OCI-LY3 (cell line): ENCODE data around the gene RIOX2.

ENCODE experiments used
- H2AFZ ChIP-seq: fragments of 200-600, 300-600 bp; shearing (Covaris generic); 2 replicates; pipeline ENCODE4 v1.6.0; 2014; ENCODE audit warnings: antibody characterized with exemption, low read depth, low read length
- H3K27ac ChIP-seq: fragments of 200-600, 300-600 bp; sonication (generic); 2 replicates; pipeline ENCODE4 v1.5.1; 2014; ENCODE audit warnings: mild to moderate bottlenecking, low read length, moderate library complexity, mixed read lengths
- H3K27me3 ChIP-seq: fragments of 200-600, 300-600 bp; sonication (generic); 2 replicates; pipeline ENCODE4 v1.6.1; 2014; ENCODE audit warnings: low read depth, low read length, mixed read lengths
- H3K36me3 ChIP-seq: fragments of 200-600, 300-600 bp; sonication (generic); replicated peaks from 2 replicates; pipeline ENCODE3; 2014; ENCODE audit warnings: low read depth, low read length, mixed read lengths
- H3K4me1 ChIP-seq: fragments of 300-600, 200-600 bp; sonication (generic); 2 replicates; pipeline ENCODE4 v1.6.1; 2014; ENCODE audit warnings: low read length, mixed read lengths
- H3K4me2 ChIP-seq: fragments of 200-600, 300-600 bp; sonication (generic); 2 replicates; pipeline ENCODE4 v1.6.1; 2014; ENCODE audit warnings: low read length, mixed read lengths
- H3K4me3 ChIP-seq: fragments of 300-600, 200-600 bp; sonication (generic); 2 replicates; pipeline ENCODE4 v1.5.1; 2014; ENCODE audit warnings: antibody characterized with exemption, mild to moderate bottlenecking, low read length, moderate library complexity
- H3K79me2 ChIP-seq: fragments of 300-600, 200-600 bp; shearing (Covaris generic); 2 replicates; pipeline ENCODE4 v1.6.1; 2014; ENCODE audit warnings: mild to moderate bottlenecking, low read length, mixed read lengths
- H3K9ac ChIP-seq: fragments of 300-600, 200-600 bp; shearing (Covaris generic); 2 replicates; pipeline ENCODE4 v1.6.0; 2014; ENCODE audit warnings: mild to moderate bottlenecking, low read length, moderate library complexity
- H3K9me3 ChIP-seq: fragments of 200-600, 300-600 bp; shearing (Covaris generic); 2 replicates; pipeline ENCODE4 v1.6.1; 2014; ENCODE audit warnings: low read length, mixed read lengths; ENCODE audit not compliant: insufficient read depth
- H4K20me1 ChIP-seq: fragments of 200-600, 300-600 bp; sonication (generic); 2 replicates; pipeline ENCODE4 v1.6.1; 2016; ENCODE audit warnings: low read length, mixed read lengths; ENCODE audit not compliant: insufficient read depth
- EZH2phosphoT487 ChIP-seq: fragments of 200-600 bp; shearing (Covaris generic); IDR thresholded peaks from 2 replicates; pipeline ENCODE4 v1.6.1; 2018; ENCODE audit warnings: antibody characterized with exemption, mixed run types, low read depth
- TF ChIP-seq, protein P1 (sequence below): fragments of 200-600, 300-600 bp; sonication (generic); IDR thresholded peaks from 2 replicates; pipeline ENCODE4 v1.5.1; 2014; ENCODE audit warnings: antibody characterized with exemption, low read length, low read depth

Gene RIOX2

GRCh38 chr3:97968376-97968775 is 3.9 kb downstream of the RIOX2 start:
- Histone ChIP-seq H3K4me1 (peaks cover 26% of the 10 kb centered on the region), H3K4me2 (no peak overlapping the region), H3K79me2 (peaks cover 90% of the 10 kb centered on the region)

GRCh38 chr3:97967966-97968365 is 4.3 kb downstream of the RIOX2 start:
- Histone ChIP-seq H3K4me1 (peaks cover 24% of the 10 kb centered on the region), H3K9me3 (no peaks in the 10 kb centered on the region), H3K4me3 (no peak overlapping the region), H3K27ac (no peak overlapping the region), H3K79me2 (peaks cover 91% of the 10 kb centered on the region), H3K36me3 (peaks cover 27% of the 10 kb centered on the region), H2AFZ (no peak overlapping the region), H4K20me1 (peaks cover 42% of the 10 kb centered on the region), H3K27me3 (no peaks in the 10 kb centered on the region), H3K9ac (no peak overlapping the region), H3K4me2 (no peak overlapping the region)
- no peak for TF ChIP-seq EZH2phosphoT487
- TF ChIP-seq, protein P1, sequence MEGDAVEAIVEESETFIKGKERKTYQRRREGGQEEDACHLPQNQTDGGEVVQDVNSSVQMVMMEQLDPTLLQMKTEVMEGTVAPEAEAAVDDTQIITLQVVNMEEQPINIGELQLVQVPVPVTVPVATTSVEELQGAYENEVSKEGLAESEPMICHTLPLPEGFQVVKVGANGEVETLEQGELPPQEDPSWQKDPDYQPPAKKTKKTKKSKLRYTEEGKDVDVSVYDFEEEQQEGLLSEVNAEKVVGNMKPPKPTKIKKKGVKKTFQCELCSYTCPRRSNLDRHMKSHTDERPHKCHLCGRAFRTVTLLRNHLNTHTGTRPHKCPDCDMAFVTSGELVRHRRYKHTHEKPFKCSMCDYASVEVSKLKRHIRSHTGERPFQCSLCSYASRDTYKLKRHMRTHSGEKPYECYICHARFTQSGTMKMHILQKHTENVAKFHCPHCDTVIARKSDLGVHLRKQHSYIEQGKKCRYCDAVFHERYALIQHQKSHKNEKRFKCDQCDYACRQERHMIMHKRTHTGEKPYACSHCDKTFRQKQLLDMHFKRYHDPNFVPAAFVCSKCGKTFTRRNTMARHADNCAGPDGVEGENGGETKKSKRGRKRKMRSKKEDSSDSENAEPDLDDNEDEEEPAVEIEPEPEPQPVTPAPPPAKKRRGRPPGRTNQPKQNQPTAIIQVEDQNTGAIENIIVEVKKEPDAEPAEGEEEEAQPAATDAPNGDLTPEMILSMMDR: no peak

More at GRCh38 chr3:97968376-97968775, 3.9 kb downstream of the RIOX2 start:
- no peak overlapping the region for H3K4me3 ChIP-seq
- H3K36me3 ChIP-seq: peaks cover 27% of the 10 kb centered on the region
- TF ChIP-seq EZH2phosphoT487: no peak
- TF ChIP-seq, protein P1: no peak
- H4K20me1 ChIP-seq: peaks cover 38% of the 10 kb centered on the region
- H2AFZ ChIP-seq: no peak overlapping the region
- no peaks in the 10 kb centered on the region for H3K27me3 ChIP-seq
- no peaks in the 10 kb centered on the region for H3K9me3 ChIP-seq
- H3K9ac ChIP-seq: no peak overlapping the region
- no peak overlapping the region for H3K27ac ChIP-seq

- Histone ChIP-seq H2AFZ (no peak overlapping the region), H3K4me3 (no peak overlapping the region), H3K36me3 (peaks cover 67% of the 10 kb centered on the region), H4K20me1 (peaks cover 30% of the 10 kb centered on the region), H3K27ac (no peak overlapping the region), H3K4me2 (no peak overlapping the region), H3K27me3 (no peaks in the 10 kb centered on the region), H3K4me1 (peaks cover under 1% of the 10 kb centered on the region; the same call in 1 of the 2 replicates), H3K9me3 (no peaks in the 10 kb centered on the region), H3K79me2 (peaks cover 72% of the 10 kb centered on the region), H3K9ac (no peak overlapping the region)
- no peak for TF ChIP-seq EZH2phosphoT487
- TF ChIP-seq, protein P1: no peak
Measured at GRCh38 chr3:97960993-97961766, 11.1 kb downstream of the RIOX2 start.

GRCh38 chr3:97960551-97960950 is 11.7 kb downstream of the RIOX2 start:
- Histone ChIP-seq H3K79me2 (peaks cover 66% of the 10 kb centered on the region), H3K4me3 (no peak overlapping the region), H2AFZ (no peak overlapping the region), H3K27me3 (no peaks in the 10 kb centered on the region), H3K9ac (no peak overlapping the region), H3K27ac (no peak overlapping the region), H3K4me1 (peaks cover 7% of the 10 kb centered on the region), H3K36me3 (peaks cover 67% of the 10 kb centered on the region), H4K20me1 (peaks cover 25% of the 10 kb centered on the region), H3K9me3 (no peaks in the 10 kb centered on the region), H3K4me2 (no peak overlapping the region)
- TF ChIP-seq EZH2phosphoT487: no peak
- TF ChIP-seq, protein P1: no peak
